ENCODE data around the gene ZDHHC7. TPM values are rescaled to one million over a fixed set of nuclear protein-coding genes. Genes with fewer than 3 reads are reported as not detected.

ZDHHC7 gene
- total and polyA plus RNA-seq, 4 experiments from 2014 or later, result 27.1 to 40.2 (median 34.7) TPM

DNA sequence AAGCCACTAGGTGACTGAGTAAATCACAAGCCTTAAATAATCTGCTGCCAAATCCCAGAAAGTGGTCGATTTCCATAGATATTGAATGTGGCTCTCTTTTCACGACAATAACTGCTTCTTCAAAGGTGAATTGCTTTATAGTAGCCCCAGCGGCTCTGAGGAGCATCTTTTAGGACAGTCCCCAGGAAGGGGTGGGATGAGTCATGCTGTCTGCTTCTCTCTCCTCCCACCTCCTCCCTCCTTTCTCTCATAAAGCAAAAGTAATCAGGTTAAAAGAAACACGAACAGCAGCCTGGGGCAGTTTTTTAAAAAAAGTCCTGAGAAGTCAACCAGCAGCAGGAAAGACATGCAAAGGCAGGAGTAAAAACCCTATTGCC is 18.1 kb upstream of the ZDHHC7 start:
- Mint-ChIP-seq H3K27ac (peak overlapping the region; percentile 92 to 98 (median 95)), H3K4me1 (peaks cover 19 to 44% (median 26%) of the 10 kb centered on the region in 4 donors), H3K9me3 (no peaks in the 10 kb centered on the region), H3K4me3 (peak overlapping the region; percentile 88 to 98 (median 94)), H3K27me3 (no peaks in the 10 kb centered on the region), H3K36me3 (peaks cover 10% of the 10 kb centered on the region in 2 donors)
- CTCF ChIA-PET (ENCODE audit: partially characterized antibody), result interaction anchor here (4.6 kb wide), 1 partner anchor 18 kb away, joined by 32 read pairs; the partner anchor contains the start of gene ZDHHC7
- peaks cover 28% of the 10 kb centered on the region for H3K4me1 ChIP-seq (ENCODE audit: insufficient read depth, low read length)
- POLR2A ChIA-PET (ENCODE audit: partially characterized antibody), result interaction anchor here (1.3 to 5.5 kb wide), 2 partner anchors 18 kb away, joined by 5 to 74 read pairs; partner anchors contain the start of gene ZDHHC7
- peak overlapping the region; percentile 78 for H3K27ac ChIP-seq (ENCODE audit: low read depth, low read length)
- peaks cover 7% of the 10 kb centered on the region for H3K36me3 ChIP-seq (ENCODE audit: insufficient read depth, low read length)
- peak overlapping the region in 1 of 2 donors; percentile 82 for H3K4me3 ChIP-seq (ENCODE audit: low read length in 2 of 2)
- DNase-seq, result peak; percentile 47 to 91 (median 53)
- intact Hi-C loops (cut with micrococcal nuclease), result loop anchor here (1.0 to 10.0 kb wide), 7 partner anchors 26 to 842 kb away; partner anchors contain the start of genes MEAK7 and TAF1C
- H3K27me3 ChIP-seq (ENCODE audit: insufficient read depth, low read length), result no peaks in the 10 kb centered on the region
- no peaks in the 10 kb centered on the region for H3K9me3 ChIP-seq (ENCODE audit: control insufficient read depth in 1 of 2, low read length in 2 of 2)

DNA sequence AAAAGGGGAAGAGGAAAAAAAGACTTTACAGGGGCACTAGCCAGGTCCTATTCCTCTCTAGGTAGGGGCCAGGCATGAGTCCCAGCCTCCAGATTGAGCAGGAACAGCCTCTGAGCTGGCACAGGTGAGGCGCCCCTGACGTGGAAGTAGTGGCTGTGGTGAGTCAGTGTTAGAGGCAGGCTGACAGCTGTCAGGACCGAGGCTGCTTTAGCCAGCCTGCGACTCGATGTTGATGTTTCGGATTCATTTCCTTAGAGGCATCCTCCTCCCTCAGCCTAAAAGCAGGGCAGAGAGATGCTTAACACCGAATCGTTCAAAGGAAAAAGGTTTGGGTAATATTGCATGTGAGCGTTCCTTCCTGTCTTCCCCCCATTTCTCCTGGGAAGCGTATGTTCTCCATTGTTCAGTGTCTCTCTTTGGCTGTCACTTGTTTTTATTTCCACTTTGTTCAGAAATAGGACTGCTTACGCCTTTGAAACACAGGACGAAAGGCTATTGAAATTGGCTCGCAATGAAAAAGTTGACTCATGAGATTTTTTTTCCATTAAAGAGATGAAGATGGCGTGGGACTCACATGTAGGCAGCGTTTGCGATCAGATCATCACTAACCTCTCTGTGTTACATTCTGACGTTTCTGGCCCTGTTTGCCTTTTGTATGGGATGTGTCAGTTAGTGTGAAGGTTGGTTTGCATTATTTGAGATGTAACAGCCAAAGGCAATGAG is 17.5 kb upstream of the ZDHHC7 start:
- peak overlapping the region; percentile 58 to 82 for H3K4me3 ChIP-seq (ENCODE audit: low read length in 2 of 2)
- intact Hi-C loops (cut with micrococcal nuclease), result loop anchor here (1.0 to 10.0 kb wide), 7 partner anchors 26 to 842 kb away; partner anchors contain the start of genes MEAK7 and TAF1C
- POLR2A ChIA-PET (ENCODE audit: partially characterized antibody), result interaction anchor here (0.8 to 5.5 kb wide), 9 partner anchors 13 to 475 kb away, joined by 3 to 74 read pairs (median 13); partner anchors contain the start of genes KLHL36 and ZDHHC7

DNA sequence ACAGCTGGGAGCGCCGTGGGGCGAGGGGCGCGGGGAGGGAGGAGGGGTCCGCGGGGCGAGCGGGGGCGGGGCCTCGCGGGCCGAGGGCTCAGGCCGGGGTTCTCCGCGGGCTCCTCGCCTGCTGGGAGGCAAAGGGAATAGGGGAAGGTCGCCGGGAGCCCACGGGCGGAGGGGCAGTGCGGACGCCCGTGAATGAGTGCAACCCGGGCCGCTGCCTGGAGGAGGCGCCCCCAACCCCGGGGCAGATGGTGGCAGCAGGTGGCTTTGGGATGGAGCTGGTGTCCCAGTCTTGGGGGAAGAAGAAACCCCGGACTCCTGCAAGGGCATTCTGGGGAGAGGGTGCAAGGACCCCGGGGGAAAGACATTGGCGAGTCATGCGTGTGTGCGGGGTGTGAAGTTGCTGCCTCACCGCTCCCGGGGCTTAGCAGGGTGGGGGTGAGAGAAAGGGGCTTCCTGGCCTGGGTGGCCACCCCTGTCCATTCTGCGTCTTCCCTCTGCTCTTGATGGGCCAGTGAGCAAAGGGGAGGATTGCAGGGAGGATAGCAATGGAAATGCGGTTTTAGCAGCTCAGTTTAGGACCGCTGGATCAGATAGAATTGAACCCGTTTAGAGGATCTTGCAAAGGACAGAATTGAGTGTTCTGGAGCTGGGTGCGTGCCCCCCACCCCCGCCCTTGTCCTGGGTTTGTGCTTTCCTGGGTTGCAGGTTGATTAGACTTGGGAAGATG is 16.8 kb upstream of the ZDHHC7 start:
- H3K27me3 ChIP-seq (ENCODE audit: insufficient read depth, low read length), result no peaks in the 10 kb centered on the region
- H3K9me3 ChIP-seq (ENCODE audit: control insufficient read depth in 1 of 2, low read length in 2 of 2), result no peaks in the 10 kb centered on the region
- H3K27ac ChIP-seq (ENCODE audit: low read depth, low read length), result peak overlapping the region; percentile 78
- H3K4me3 Mint-ChIP-seq, result peak overlapping the region; percentile 88 to 98 (median 94)
- H3K4me1 Mint-ChIP-seq, result peaks cover 19 to 44% (median 26%) of the 10 kb centered on the region in 4 donors
- H3K27ac Mint-ChIP-seq, result peak overlapping the region; percentile 92 to 98 (median 95)
- peaks cover 7% of the 10 kb centered on the region for H3K36me3 ChIP-seq (ENCODE audit: insufficient read depth, low read length)
- peaks cover 10% of the 10 kb centered on the region in 2 donors for H3K36me3 Mint-ChIP-seq
- H3K9me3 Mint-ChIP-seq, result no peaks in the 10 kb centered on the region
- H3K4me1 ChIP-seq (ENCODE audit: insufficient read depth, low read length), result peaks cover 28% of the 10 kb centered on the region
- H3K4me3 ChIP-seq (ENCODE audit: low read length in 2 of 2), result peak overlapping the region; percentile 58 to 82
- ChIA-PET POLR2A (ENCODE audit: partially characterized antibody) (interaction anchor here (0.8 to 5.5 kb wide), 13 partner anchors 12 to 474 kb away, joined by 3 to 74 read pairs (median 7); partner anchors contain the start of genes KLHL36 and ZDHHC7), CTCF (ENCODE audit: partially characterized antibody) (interaction anchor here (0.8 to 4.6 kb wide), 8 partner anchors 15 to 63 kb away, joined by 3 to 47 read pairs (median 5); partner anchors contain the start of gene ZDHHC7)
- intact Hi-C loops (cut with micrococcal nuclease), result loop anchor here (1.0 to 10.0 kb wide), 6 partner anchors 17 to 841 kb away; partner anchors contain the start of genes MEAK7, TAF1C and ZDHHC7
- DNase-seq, result peak in 2 of 5 donors; percentile 5 to 11
- no peaks in the 10 kb centered on the region for H3K27me3 Mint-ChIP-seq

More for the DNA sequence above, 17.5 kb upstream of the ZDHHC7 start:
- no peaks in the 10 kb centered on the region for H3K9me3 ChIP-seq (ENCODE audit: control insufficient read depth in 1 of 2, low read length in 2 of 2)
- no peaks in the 10 kb centered on the region for H3K9me3 Mint-ChIP-seq
- peak overlapping the region; percentile 78 for H3K27ac ChIP-seq (ENCODE audit: low read depth, low read length)
- CTCF ChIA-PET (ENCODE audit: partially characterized antibody), result interaction anchor here (1.0 to 4.6 kb wide), 5 partner anchors 17 to 62 kb away, joined by 3 to 47 read pairs (median 6); partner anchors contain the start of gene ZDHHC7
- peaks cover 7% of the 10 kb centered on the region for H3K36me3 ChIP-seq (ENCODE audit: insufficient read depth, low read length)
- DNase-seq, result peak; percentile 62 to 93 (median 71)
- no peaks in the 10 kb centered on the region for H3K27me3 Mint-ChIP-seq
- peak overlapping the region; percentile 92 to 98 (median 95) for H3K27ac Mint-ChIP-seq
- peaks cover 10% of the 10 kb centered on the region in 2 donors for H3K36me3 Mint-ChIP-seq
- H3K4me3 Mint-ChIP-seq, result peak overlapping the region; percentile 88 to 98 (median 94)
- peaks cover 19 to 44% (median 26%) of the 10 kb centered on the region in 4 donors for H3K4me1 Mint-ChIP-seq
- peaks cover 28% of the 10 kb centered on the region for H3K4me1 ChIP-seq (ENCODE audit: insufficient read depth, low read length)
- no peaks in the 10 kb centered on the region for H3K27me3 ChIP-seq (ENCODE audit: insufficient read depth, low read length)

DNA sequence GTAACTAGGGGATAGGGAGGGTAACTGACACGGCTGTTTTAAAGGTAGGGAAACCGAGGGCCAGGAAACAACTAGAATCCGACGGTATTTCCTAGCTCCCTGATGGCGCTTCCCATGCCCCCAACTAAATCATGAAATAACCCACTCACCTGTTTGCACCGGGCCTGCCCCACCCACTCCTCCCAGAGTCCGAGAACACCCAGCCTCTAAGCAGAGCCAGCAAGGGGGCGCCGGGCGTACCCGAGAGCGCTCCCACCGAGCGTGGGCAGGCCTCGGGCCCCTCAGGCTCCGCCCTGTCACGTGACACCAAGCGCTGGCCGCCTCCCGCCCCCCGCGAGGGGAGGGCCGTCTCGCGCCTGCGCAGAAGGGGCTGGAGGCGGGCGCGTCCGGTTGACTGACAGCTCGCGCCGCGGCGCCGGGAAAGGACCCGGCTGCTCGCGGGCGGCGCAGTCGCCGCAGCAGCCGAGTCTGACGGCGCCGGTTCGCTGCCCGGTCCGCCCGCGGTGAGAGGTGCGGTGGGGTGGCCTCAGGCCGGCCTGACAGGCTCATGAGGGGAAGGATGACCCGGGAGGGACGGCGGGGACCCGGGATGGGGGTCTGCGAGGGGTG is 16.1 kb upstream of the ZDHHC7 start, which contains the start of gene KIAA0513:
KIAA0513 (plus strand) TSS at position 447 of the 609 bp plus-strand sequence. CDS start 39,277 bp downstream, outside the sequence.
- Histone ChIP-seq H3K4me3 (ENCODE audit: low read length in 2 of 2) (peak within 1 kb of the TSS; percentile 58 to 82), H3K9me3 (ENCODE audit: control insufficient read depth in 1 of 2, low read length in 2 of 2) (no peaks in the 10 kb centered on the region), H3K27ac (ENCODE audit: low read depth, low read length) (peak within 1 kb of the TSS; percentile 78), H3K27me3 (ENCODE audit: insufficient read depth, low read length) (no peaks in the 10 kb centered on the region), H3K36me3 (ENCODE audit: insufficient read depth, low read length) (peaks cover 7% of the 10 kb centered on the region), H3K4me1 (ENCODE audit: insufficient read depth, low read length) (peaks cover 28% of the 10 kb centered on the region)
- peak within 1 kb of the TSS; percentile 88 to 98 (median 94) for H3K4me3 Mint-ChIP-seq
- CTCF ChIA-PET (ENCODE audit: partially characterized antibody), result interaction anchor here (0.7 to 4.6 kb wide), 12 partner anchors 12 to 77 kb away, joined by 3 to 47 read pairs (median 4); partner anchors contain the start of gene ZDHHC7
- peak within 1 kb of the TSS; percentile 92 to 98 (median 95) for H3K27ac Mint-ChIP-seq
- no peaks in the 10 kb centered on the region for H3K9me3 Mint-ChIP-seq
- H3K27me3 Mint-ChIP-seq, result no peaks in the 10 kb centered on the region
- DNase-seq, result peak; percentile 91 to 98 (median 96)
- intact Hi-C loops (cut with micrococcal nuclease), result loop anchor here (1.0 to 10.0 kb wide), 4 partner anchors 16 to 840 kb away; partner anchors contain the start of genes MEAK7, TAF1C and ZDHHC7
- peaks cover 10% of the 10 kb centered on the region in 2 donors for H3K36me3 Mint-ChIP-seq
- POLR2A ChIA-PET (ENCODE audit: partially characterized antibody), result interaction anchor here (0.5 to 5.5 kb wide), 20 partner anchors 10 to 658 kb away, joined by 3 to 74 read pairs (median 4); partner anchors contain the start of genes KLHL36 and ZDHHC7
- peaks cover 19 to 44% (median 26%) of the 10 kb centered on the region in 4 donors for H3K4me1 Mint-ChIP-seq

DNA sequence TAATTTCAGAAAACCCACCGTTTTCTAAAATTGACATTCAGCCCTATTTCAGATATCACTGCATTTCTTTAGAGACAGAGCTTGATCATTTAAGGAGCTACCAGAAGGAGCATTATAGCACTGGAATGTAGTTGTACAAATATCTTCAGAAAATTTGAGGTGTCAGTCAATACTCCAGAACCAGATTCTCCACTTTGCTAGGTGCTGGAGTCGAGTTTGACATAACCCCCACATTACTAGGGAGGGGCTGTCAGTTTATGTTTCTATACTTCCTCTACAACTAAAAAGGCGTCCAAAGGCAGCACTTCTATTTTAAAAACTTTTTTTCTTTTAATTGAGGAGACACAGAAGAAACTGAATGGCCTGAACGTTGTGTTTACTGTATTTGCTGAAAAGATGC is 15.4 kb upstream of the ZDHHC7 start:
- H3K27ac ChIP-seq (ENCODE audit: low read depth, low read length), result no peak overlapping the region
- H3K27me3 ChIP-seq (ENCODE audit: insufficient read depth, low read length), result no peaks in the 10 kb centered on the region
- intact Hi-C loops (cut with micrococcal nuclease), result loop anchor here (1.0 to 10.0 kb wide), 4 partner anchors 15 to 839 kb away; partner anchors contain the start of genes MEAK7, TAF1C and ZDHHC7
- no peak overlapping the region for H3K4me3 ChIP-seq (ENCODE audit: low read length in 2 of 2)
- H3K9me3 ChIP-seq (ENCODE audit: control insufficient read depth in 1 of 2, low read length in 2 of 2), result no peaks in the 10 kb centered on the region
- H3K27ac Mint-ChIP-seq, result peak overlapping the region in 5 of 7 donors; percentile 52 to 95 (median 88)
- peak overlapping the region; percentile 64 to 92 (median 88) for H3K4me3 Mint-ChIP-seq
- no peak for DNase-seq
- H3K4me1 ChIP-seq (ENCODE audit: insufficient read depth, low read length), result peaks cover 28% of the 10 kb centered on the region
- H3K36me3 Mint-ChIP-seq, result peaks cover 3 to 10% of the 10 kb centered on the region in 2 donors
- CTCF ChIA-PET (ENCODE audit: partially characterized antibody), result interaction anchor here (0.7 to 4.6 kb wide), 11 partner anchors 11 to 78 kb away, joined by 3 to 47 read pairs (median 5); partner anchors contain the start of gene ZDHHC7
- POLR2A ChIA-PET (ENCODE audit: partially characterized antibody), result interaction anchor here (0.6 to 5.5 kb wide), 16 partner anchors 9 to 378 kb away, joined by 3 to 74 read pairs (median 6); partner anchors contain the start of genes KLHL36 and ZDHHC7
- peaks cover 4% of the 10 kb centered on the region for H3K36me3 ChIP-seq (ENCODE audit: insufficient read depth, low read length)
- no peaks in the 10 kb centered on the region for H3K27me3 Mint-ChIP-seq
- H3K4me1 Mint-ChIP-seq, result peaks cover 19 to 44% (median 26%) of the 10 kb centered on the region in 4 donors
- no peaks in the 10 kb centered on the region for H3K9me3 Mint-ChIP-seq

Measured in CD4-positive, alpha-beta memory T cell (primary cell).